ENCODE data around the gene RPGRIP1L. TPM values are rescaled to one million over a fixed set of nuclear protein-coding genes. Genes with fewer than 3 reads are reported as not detected.

The RPGRIP1L gene
- total and polyA plus RNA-seq, 9 of the 15 experiments (the other 6 are each of a cell fraction or from before 2014, with no cell fraction given): 3.2 to 7.7 (median 5.8) TPM

DNA sequence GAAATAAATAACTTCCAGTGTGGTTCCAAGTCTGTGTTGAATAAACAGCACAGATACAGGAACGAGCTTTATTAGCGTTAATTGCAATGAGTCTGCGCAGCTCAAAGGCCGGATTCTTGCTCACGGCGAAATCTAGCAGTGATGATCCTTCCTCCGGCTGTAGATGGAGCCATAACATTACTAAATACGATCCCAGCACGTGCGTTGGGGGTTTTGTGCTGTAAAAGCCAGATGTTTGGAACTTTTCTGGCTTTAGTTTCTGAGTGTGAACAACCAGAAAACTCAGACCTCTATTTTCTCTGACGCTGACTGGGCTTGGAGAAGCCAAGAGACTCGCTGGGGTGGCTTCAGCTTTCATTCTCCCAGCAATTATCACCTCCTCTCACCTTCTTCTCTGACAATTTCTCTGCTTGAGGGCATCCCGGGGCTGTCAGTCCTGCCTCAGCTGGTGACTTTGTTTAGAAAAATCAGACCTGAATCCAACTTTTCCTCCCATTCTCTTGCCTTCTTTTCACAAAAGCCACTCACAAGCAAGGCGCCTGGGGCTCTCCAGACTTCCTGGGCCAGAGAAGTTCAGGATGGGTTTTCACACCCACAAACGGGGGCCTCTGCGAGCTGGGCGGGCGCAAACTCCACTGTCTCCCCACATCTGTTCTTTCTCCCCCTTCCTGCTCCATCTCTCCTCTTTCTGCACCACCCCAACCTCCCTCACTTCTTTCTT is 153.5 kb downstream of the RPGRIP1L start (continued):
- TF ChIP-seq, protein P1, sequence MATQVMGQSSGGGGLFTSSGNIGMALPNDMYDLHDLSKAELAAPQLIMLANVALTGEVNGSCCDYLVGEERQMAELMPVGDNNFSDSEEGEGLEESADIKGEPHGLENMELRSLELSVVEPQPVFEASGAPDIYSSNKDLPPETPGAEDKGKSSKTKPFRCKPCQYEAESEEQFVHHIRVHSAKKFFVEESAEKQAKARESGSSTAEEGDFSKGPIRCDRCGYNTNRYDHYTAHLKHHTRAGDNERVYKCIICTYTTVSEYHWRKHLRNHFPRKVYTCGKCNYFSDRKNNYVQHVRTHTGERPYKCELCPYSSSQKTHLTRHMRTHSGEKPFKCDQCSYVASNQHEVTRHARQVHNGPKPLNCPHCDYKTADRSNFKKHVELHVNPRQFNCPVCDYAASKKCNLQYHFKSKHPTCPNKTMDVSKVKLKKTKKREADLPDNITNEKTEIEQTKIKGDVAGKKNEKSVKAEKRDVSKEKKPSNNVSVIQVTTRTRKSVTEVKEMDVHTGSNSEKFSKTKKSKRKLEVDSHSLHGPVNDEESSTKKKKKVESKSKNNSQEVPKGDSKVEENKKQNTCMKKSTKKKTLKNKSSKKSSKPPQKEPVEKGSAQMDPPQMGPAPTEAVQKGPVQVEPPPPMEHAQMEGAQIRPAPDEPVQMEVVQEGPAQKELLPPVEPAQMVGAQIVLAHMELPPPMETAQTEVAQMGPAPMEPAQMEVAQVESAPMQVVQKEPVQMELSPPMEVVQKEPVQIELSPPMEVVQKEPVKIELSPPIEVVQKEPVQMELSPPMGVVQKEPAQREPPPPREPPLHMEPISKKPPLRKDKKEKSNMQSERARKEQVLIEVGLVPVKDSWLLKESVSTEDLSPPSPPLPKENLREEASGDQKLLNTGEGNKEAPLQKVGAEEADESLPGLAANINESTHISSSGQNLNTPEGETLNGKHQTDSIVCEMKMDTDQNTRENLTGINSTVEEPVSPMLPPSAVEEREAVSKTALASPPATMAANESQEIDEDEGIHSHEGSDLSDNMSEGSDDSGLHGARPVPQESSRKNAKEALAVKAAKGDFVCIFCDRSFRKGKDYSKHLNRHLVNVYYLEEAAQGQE (IDR thresholded peaks at IDR 0.05; ENCODE audit: borderline replicate concordance): peak; percentile 39; the same call in 1 of the 2 replicates
- TF ChIP-seq, protein P1 (CRISPR knock-in tag; IDR thresholded peaks at IDR 0.05; ENCODE audit: low read depth): no peak
- TF ChIP-seq IFI16 (CRISPR knock-in tag; IDR thresholded peaks at IDR 0.05) (no peak), CREM (IDR thresholded peaks at IDR 0.05; ENCODE audit: low read depth) (peak; percentile 31; the same call in 1 of the 2 replicates), GABPB1 (CRISPR knock-in tag; IDR thresholded peaks at IDR 0.05) (no peak), CTBP1 (IDR thresholded peaks at IDR 0.05; ENCODE audit: borderline replicate concordance) (no peak), MCM5 (IDR thresholded peaks at IDR 0.05; ENCODE audit: low read depth) (no peak), POLR2A (conservative IDR thresholded peaks at IDR 0.05) (no peak), FOXP1 (CRISPR knock-in tag; IDR thresholded peaks at IDR 0.05) (no peak), ERF (CRISPR knock-in tag; IDR thresholded peaks at IDR 0.05) (no peak), MAFF (IDR thresholded peaks at IDR 0.05; ENCODE audit: low read length) (no peak), KDM4B (IDR thresholded peaks at IDR 0.05; ENCODE audit: borderline replicate concordance in 2 of 2, low read depth in 1 of 2) (no peak)

Other genes with a start within 250 kb of the RPGRIP1L start
- gene AKTIP, start 200.7 kb downstream of the RPGRIP1L start, total RNA-seq (2014; rRNA removed): 3.0 and 4.3 TPM in 2 replicates
- gene AKTIP, start 200.7 kb downstream of the RPGRIP1L start, total RNA-seq (2014; rRNA removed; fragmentation: Illumina TruSeq; extraction: Trizol): 4.7 and 7.0 TPM in 2 replicates
- gene AKTIP, start 200.7 kb downstream of the RPGRIP1L start, total RNA-seq (2015; rRNA removed; fragmentation: Illumina TruSeq; extraction: Trizol): 3.4 and 4.3 TPM in 2 replicates
- gene AKTIP, start 200.7 kb downstream of the RPGRIP1L start, total RNA-seq (2021): 4.4 and 4.8 TPM in 2 replicates
- 10.7 and 11.4 TPM in 2 replicates for gene AKTIP, start 200.7 kb downstream of the RPGRIP1L start, polyA plus RNA-seq (2011; rRNA removed)
- 5.3 and 6.4 TPM in 2 replicates for gene AKTIP, start 200.7 kb downstream of the RPGRIP1L start, polyA plus RNA-seq (2014; fragmentation: Illumina TruSeq; extraction: Trizol)
- gene AKTIP, start 200.7 kb downstream of the RPGRIP1L start, polyA plus RNA-seq (2014; fragmentation: Nextera tagmentation; extraction: Ambion mirVana): 1 to 10 TPM; 4.1 to 6.0 TPM
- gene AKTIP, start 200.7 kb downstream of the RPGRIP1L start, polyA plus RNA-seq (2014; rRNA removed): 3.2 and 6.6 TPM in 2 replicates
- gene FTO, start 297 bp upstream of the RPGRIP1L start, total RNA-seq (2014; rRNA removed): 14.2 and 16.9 TPM in 2 replicates
- gene FTO, start 297 bp upstream of the RPGRIP1L start, total RNA-seq (2014; rRNA removed; fragmentation: Illumina TruSeq; extraction: Trizol): 26.7 and 28.6 TPM in 2 replicates
- gene FTO, start 297 bp upstream of the RPGRIP1L start, total RNA-seq (2015; rRNA removed; fragmentation: Illumina TruSeq; extraction: Trizol): 26.7 and 28.0 TPM in 2 replicates
- 25.1 and 25.5 TPM in 2 replicates for gene FTO, start 297 bp upstream of the RPGRIP1L start, total RNA-seq (2021)
- gene FTO, start 297 bp upstream of the RPGRIP1L start, polyA plus RNA-seq (2011; rRNA removed): 20.9 and 23.1 TPM in 2 replicates
- 21.9 and 27.7 TPM in 2 replicates for gene FTO, start 297 bp upstream of the RPGRIP1L start, polyA plus RNA-seq (2014; fragmentation: Illumina TruSeq; extraction: Trizol)
- 10 to 100 TPM; 11.3 to 25.8 TPM for gene FTO, start 297 bp upstream of the RPGRIP1L start, polyA plus RNA-seq (2014; fragmentation: Nextera tagmentation; extraction: Ambion mirVana)
- 12.3 and 14.0 TPM in 2 replicates for gene FTO, start 297 bp upstream of the RPGRIP1L start, polyA plus RNA-seq (2014; rRNA removed)